ENCODE results near the gene ST7L. TPM values are rescaled to one million over a fixed set of nuclear protein-coding genes. Genes with fewer than 3 reads are reported as not detected.

The ST7L gene
- total and polyA plus RNA-seq, 2 experiments from 2014 or later, result 13.9 to 21.0 TPM

- Histone ChIP-seq H3K4me1 (ENCODE audit: insufficient read depth) (peaks cover 73% of the 10 kb centered on the region), H2AFZ (no peak overlapping the region), H3K27ac (0 out of 2 replicates have a peak overlapping the region, but pooled peaks have one; percentile 52), H3K36me3 (ENCODE audit: low read depth) (peaks cover 12% of the 10 kb centered on the region), H3K9me2 (ENCODE audit: insufficient read depth) (no peaks in the 10 kb centered on the region), H3F3A (ENCODE audit: insufficient read depth) (peaks cover 45% of the 10 kb centered on the region), H3K4me2 (ENCODE audit: unreplicated experiment) (peak overlapping the region; percentile 46), H3K9ac (no peak overlapping the region), H3K4me3 (no peak overlapping the region), H3K27me3 (replicated peaks; ENCODE audit: insufficient read depth) (no peaks in the 10 kb centered on the region), H3K9me3 (ENCODE audit: low read depth) (no peaks in the 10 kb centered on the region), H3K79me2 (ENCODE audit: insufficient read depth) (no peaks in the 10 kb centered on the region), H4K20me1 (ENCODE audit: insufficient read depth) (no peaks in the 10 kb centered on the region)
- in situ Hi-C loops (cut with MboI), result no loop called here
- no peak for DNase-seq
- no peak for TF ChIP-seq EZH2phosphoT487 (IDR thresholded peaks at IDR 0.05; ENCODE audit: insufficient read depth, low read depth)
- TF ChIP-seq EZH2 (IDR thresholded peaks at IDR 0.05; ENCODE audit: insufficient read depth, poor library complexity, severe bottlenecking), result no peak
- 100% methylated on average over 1 of the region's 1 CpG for WGBS, 2 experiments (ENCODE audit: low coverage in 1 of 2, low lambda C conversion rate in 2 of 2, missing lambda C conversion rate in 2 of 2)
Measured at GRCh38 chr1:112541299-112541698, 77.6 kb downstream of the ST7L start.

GRCh38 chr1:112540226-112540794 lies 78.6 kb downstream of the ST7L start:
- Histone ChIP-seq H3K9me2 (ENCODE audit: insufficient read depth) (no peaks in the 10 kb centered on the region), H3K9ac (no peak overlapping the region), H3K27ac (peak overlapping the region; percentile 52), H3K4me1 (ENCODE audit: insufficient read depth) (peaks cover 66% of the 10 kb centered on the region), H3F3A (ENCODE audit: insufficient read depth) (peaks cover 35% of the 10 kb centered on the region), H3K4me3 (no peak overlapping the region), H3K79me2 (ENCODE audit: insufficient read depth) (no peaks in the 10 kb centered on the region), H3K4me2 (ENCODE audit: unreplicated experiment) (peak overlapping the region; percentile 46), H3K9me3 (ENCODE audit: low read depth) (no peaks in the 10 kb centered on the region), H3K36me3 (ENCODE audit: low read depth) (peaks cover 12% of the 10 kb centered on the region), H4K20me1 (ENCODE audit: insufficient read depth) (no peaks in the 10 kb centered on the region), H2AFZ (no peak overlapping the region), H3K27me3 (replicated peaks; ENCODE audit: insufficient read depth) (no peaks in the 10 kb centered on the region)
- 79 to 83% methylated on average over 1 of the region's 1 CpG for WGBS, 2 experiments (ENCODE audit: low coverage in 1 of 2, low lambda C conversion rate in 2 of 2, missing lambda C conversion rate in 2 of 2)
- TF ChIP-seq EZH2 (IDR thresholded peaks at IDR 0.05; ENCODE audit: insufficient read depth, poor library complexity, severe bottlenecking) (no peak), EZH2phosphoT487 (IDR thresholded peaks at IDR 0.05; ENCODE audit: insufficient read depth, low read depth) (no peak)
- DNase-seq, result peak; percentile 70
- in situ Hi-C loops (cut with MboI), result no loop called here

DNA sequence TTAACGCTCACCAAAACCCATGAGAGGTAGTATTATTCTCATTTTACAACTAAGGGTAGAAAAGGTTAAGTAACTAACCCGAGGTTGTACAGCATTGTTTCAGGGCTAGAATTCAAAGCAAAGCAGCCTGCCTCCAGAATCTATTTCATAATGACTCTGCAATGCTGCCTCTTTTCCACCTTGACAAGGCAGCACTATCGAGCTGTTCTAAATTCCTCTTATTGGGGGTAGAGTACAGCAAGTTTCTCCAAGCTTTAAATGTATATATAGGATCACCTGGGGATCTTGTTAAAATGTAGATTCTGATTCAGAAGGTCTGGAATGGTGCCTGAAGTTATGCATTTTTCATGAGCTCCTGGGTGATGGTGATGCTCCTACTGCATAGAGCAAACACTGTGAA lies 80.1 kb downstream of the ST7L start:
- TF ChIP-seq EZH2phosphoT487 (IDR thresholded peaks at IDR 0.05; ENCODE audit: insufficient read depth, low read depth), result no peak
- TF ChIP-seq EZH2 (IDR thresholded peaks at IDR 0.05; ENCODE audit: insufficient read depth, poor library complexity, severe bottlenecking), result no peak
- no peak overlapping the region for H3K4me3 ChIP-seq
- no peak overlapping the region for H3K9ac ChIP-seq
- no peak overlapping the region for H3K27ac ChIP-seq
- H3K79me2 ChIP-seq (ENCODE audit: insufficient read depth), result no peaks in the 10 kb centered on the region
- peaks cover 51% of the 10 kb centered on the region for H3K4me1 ChIP-seq (ENCODE audit: insufficient read depth)
- no peaks in the 10 kb centered on the region for H3K9me3 ChIP-seq (ENCODE audit: low read depth)
- no peak overlapping the region for H3K4me2 ChIP-seq (ENCODE audit: unreplicated experiment)
- DNase-seq, result no peak
- no peaks in the 10 kb centered on the region for H4K20me1 ChIP-seq (ENCODE audit: insufficient read depth)
- no peaks in the 10 kb centered on the region for H3K27me3 ChIP-seq (replicated peaks; ENCODE audit: insufficient read depth)
- no peak overlapping the region for H2AFZ ChIP-seq
- peaks cover 12% of the 10 kb centered on the region for H3K36me3 ChIP-seq (ENCODE audit: low read depth)
- no peaks in the 10 kb centered on the region for H3K9me2 ChIP-seq (ENCODE audit: insufficient read depth)
- in situ Hi-C loops (cut with MboI), result no loop called here
- WGBS, 2 experiments (ENCODE audit: low coverage in 1 of 2, low lambda C conversion rate in 2 of 2, missing lambda C conversion rate in 2 of 2), result 99 to 100% methylated on average over 3 of the region's 3 CpGs
- H3F3A ChIP-seq (ENCODE audit: insufficient read depth), result peaks cover 24% of the 10 kb centered on the region

DNA sequence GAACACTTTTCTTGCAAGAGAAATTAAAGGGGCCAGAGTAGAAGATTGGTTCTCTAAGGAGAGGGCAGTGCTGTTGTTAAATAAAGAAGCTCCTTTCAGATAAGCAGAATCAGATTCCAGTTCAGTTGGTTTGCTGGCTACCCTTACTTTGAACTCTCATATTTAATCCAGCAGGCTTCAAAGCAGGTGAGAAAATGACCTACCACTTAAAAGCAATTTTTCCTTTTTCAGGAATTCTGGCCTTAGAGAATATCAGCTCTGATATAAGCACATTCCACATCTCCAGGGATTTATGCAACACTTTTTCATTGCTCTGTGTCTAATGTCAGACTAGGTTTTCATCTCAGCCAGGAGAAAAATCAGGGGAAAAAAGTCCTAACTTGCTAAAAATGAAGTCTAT lies 81.5 kb downstream of the ST7L start:
- no peak overlapping the region for H3K27ac ChIP-seq
- peaks cover 56% of the 10 kb centered on the region for H3K4me1 ChIP-seq (ENCODE audit: insufficient read depth)
- H3K79me2 ChIP-seq (ENCODE audit: insufficient read depth), result no peaks in the 10 kb centered on the region
- TF ChIP-seq EZH2 (IDR thresholded peaks at IDR 0.05; ENCODE audit: insufficient read depth, poor library complexity, severe bottlenecking) (no peak), EZH2phosphoT487 (IDR thresholded peaks at IDR 0.05; ENCODE audit: insufficient read depth, low read depth) (no peak)
- no peak overlapping the region for H3K9ac ChIP-seq
- DNase-seq, result no peak
- peaks cover 12% of the 10 kb centered on the region for H3K36me3 ChIP-seq (ENCODE audit: low read depth)
- H3K9me2 ChIP-seq (ENCODE audit: insufficient read depth), result no peaks in the 10 kb centered on the region
- H3K27me3 ChIP-seq (replicated peaks; ENCODE audit: insufficient read depth), result no peaks in the 10 kb centered on the region
- no peak overlapping the region for H2AFZ ChIP-seq
- H3F3A ChIP-seq (ENCODE audit: insufficient read depth), result peaks cover 27% of the 10 kb centered on the region
- no peaks in the 10 kb centered on the region for H4K20me1 ChIP-seq (ENCODE audit: insufficient read depth)
- H3K4me3 ChIP-seq, result no peak overlapping the region
- in situ Hi-C loops (cut with MboI), result no loop called here
- H3K9me3 ChIP-seq (ENCODE audit: low read depth), result no peaks in the 10 kb centered on the region
- H3K4me2 ChIP-seq (ENCODE audit: unreplicated experiment), result no peak overlapping the region

- H3K27ac ChIP-seq, result no peak overlapping the region
- no peaks in the 10 kb centered on the region for H3K79me2 ChIP-seq (ENCODE audit: insufficient read depth)
- no peaks in the 10 kb centered on the region for H3K9me3 ChIP-seq (ENCODE audit: low read depth)
- H3K4me3 ChIP-seq, result no peak overlapping the region
- H3K4me2 ChIP-seq (ENCODE audit: unreplicated experiment), result no peak overlapping the region
- DNase-seq, result peak; percentile 53
- in situ Hi-C loops (cut with MboI), result no loop called here
- H3K9me2 ChIP-seq (ENCODE audit: insufficient read depth), result no peaks in the 10 kb centered on the region
- H3F3A ChIP-seq (ENCODE audit: insufficient read depth), result peaks cover 24% of the 10 kb centered on the region
- WGBS, 2 experiments (ENCODE audit: low coverage in 1 of 2, low lambda C conversion rate in 2 of 2, missing lambda C conversion rate in 2 of 2), result 51% methylated on average over 2 of the region's 2 CpGs
- no peak overlapping the region for H2AFZ ChIP-seq
- no peaks in the 10 kb centered on the region for H3K27me3 ChIP-seq (replicated peaks; ENCODE audit: insufficient read depth)
- peaks cover 54% of the 10 kb centered on the region for H3K4me1 ChIP-seq (ENCODE audit: insufficient read depth)
- TF ChIP-seq EZH2phosphoT487 (IDR thresholded peaks at IDR 0.05; ENCODE audit: insufficient read depth, low read depth), result no peak
- no peak for TF ChIP-seq EZH2 (IDR thresholded peaks at IDR 0.05; ENCODE audit: insufficient read depth, poor library complexity, severe bottlenecking)
- peaks cover 10% of the 10 kb centered on the region for H3K36me3 ChIP-seq (ENCODE audit: low read depth)
- no peaks in the 10 kb centered on the region for H4K20me1 ChIP-seq (ENCODE audit: insufficient read depth)
- H3K9ac ChIP-seq, result no peak overlapping the region
Measured at GRCh38 chr1:112536561-112536960, 82.4 kb downstream of the ST7L start.

All from GM23248 (cell line).